ENCODE results near the gene COLEC11.

COLEC11 gene

GRCh38 chr2:3678212-3678611, 83.3 kb downstream of the COLEC11 start:
- no peak for DNase-seq

DNA sequence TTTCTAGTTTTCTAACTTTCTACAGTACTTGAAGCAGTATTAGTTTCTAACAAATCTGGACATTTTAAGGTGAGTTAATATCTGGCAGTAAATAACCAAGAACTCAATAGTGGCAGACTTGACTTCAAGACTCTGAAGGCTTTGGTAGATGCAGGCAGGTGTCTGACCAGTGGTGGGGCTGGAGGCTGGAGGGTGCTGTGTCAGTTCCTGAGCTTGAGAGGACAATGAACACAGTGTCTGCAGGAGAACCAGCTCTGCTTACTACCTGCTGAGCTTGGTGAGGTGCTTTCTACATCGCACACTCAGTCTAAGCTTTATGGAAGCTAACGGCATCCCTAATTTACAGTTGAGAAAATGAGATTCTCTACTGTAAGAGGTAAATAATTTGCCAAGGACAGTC, 84.3 kb downstream of the COLEC11 start:
- no peak for DNase-seq

GRCh38 chr2:3679616-3680393, 84.9 kb downstream of the COLEC11 start:
- no peak for DNase-seq

DNA sequence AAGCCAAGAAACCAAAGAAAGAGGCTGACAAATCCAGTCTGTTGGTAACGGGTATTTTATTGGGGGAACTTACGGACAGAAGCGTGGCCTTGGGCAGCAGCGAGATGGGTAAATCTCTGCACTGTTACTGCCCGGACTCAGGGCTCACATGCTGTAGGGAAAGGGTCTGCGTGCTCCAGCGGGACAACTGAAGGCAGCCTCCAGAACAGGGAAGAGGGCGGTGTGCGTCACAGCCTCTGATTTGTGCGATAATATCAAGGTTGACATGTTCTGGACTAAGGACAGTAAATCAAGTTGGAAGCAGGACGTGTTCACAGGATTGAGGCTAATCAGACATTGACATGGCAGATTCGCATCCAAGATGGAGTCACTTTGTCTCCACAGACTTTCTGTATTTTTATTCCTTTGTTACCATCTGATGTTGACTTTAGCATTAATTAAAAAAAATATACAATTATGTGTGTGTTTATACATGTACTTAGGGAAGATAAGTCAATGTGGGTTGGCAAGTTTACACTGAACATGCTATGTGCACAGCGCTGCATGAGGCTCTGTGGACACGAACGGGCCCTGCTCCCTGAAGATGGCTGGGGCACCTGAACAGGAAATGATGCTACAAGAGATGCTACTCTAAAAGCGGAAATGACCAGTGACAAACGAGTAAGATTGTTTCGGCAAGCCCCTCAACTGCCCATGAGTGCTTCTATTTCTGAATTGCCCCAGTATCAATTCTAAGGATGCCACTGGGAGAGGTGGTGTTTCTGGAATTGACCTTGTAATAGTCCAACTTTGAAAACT, 85.8 kb downstream of the COLEC11 start:
- no peak for DNase-seq

- no peak for DNase-seq
Measured at GRCh38 chr2:3681625-3682024, 86.7 kb downstream of the COLEC11 start.

GRCh38 chr2:3682811-3683210, 87.9 kb downstream of the COLEC11 start:
- no peak for DNase-seq

- DNase-seq = no peak
Measured at GRCh38 chr2:3683748-3684454, 89.0 kb downstream of the COLEC11 start.

- no peak for DNase-seq
Measured at GRCh38 chr2:3689998-3690748, 95.3 kb downstream of the COLEC11 start.

DNA sequence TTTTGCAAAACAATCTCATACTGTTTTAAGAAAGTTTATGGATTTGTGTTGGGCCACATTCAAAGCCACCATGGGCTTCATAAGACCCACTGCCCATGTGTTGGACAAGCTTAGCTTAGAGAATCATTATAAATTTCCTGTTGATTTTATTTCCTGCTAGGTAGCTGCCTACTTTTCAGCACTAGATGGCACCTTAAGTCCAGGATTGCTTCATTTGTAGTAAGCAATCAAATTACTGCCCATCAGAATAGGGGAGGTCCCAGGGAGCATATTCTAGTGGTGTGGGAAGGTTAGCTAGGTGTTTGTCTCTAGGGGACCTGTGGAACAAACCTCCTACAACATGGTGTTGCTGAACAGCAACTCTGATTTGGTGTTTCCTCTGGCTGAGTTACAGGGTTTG, 97.5 kb downstream of the COLEC11 start:
- no peak for DNase-seq
